SK-N-MC (cell line): ENCODE results near the gene P2RY4.

Experiments
- EZH2 ChIP-seq: fragments of 200-600 bp; sonication (generic); IDR thresholded peaks from one replicate; pipeline ENCODE4 v1.6.1; 2017; ENCODE audit warnings: antibody characterized with exemption
- POLR2AphosphoS5 ChIP-seq: IDR thresholded peaks from 2 replicates; pipeline ENCODE4 v1.6.1; 2012; ENCODE audit warnings: mild to moderate bottlenecking, low read depth, low read length, borderline replicate concordance

- TF ChIP-seq POLR2AphosphoS5, result no peak
- no peak for TF ChIP-seq EZH2
These were observed 12.8 kb downstream of the P2RY4 start for GRCh38 chrX:70247252-70247651.
